ENCODE data around the gene LRRC25.
A peak's percentile ranks its signal among the peaks of the same experiment; 100 is the strongest.

The LRRC25 gene

GRCh38 chr19:18425515-18426415 is 28.3 kb upstream of the LRRC25 start:
- TF ChIP-seq POLR2AphosphoS5 (IDR thresholded peaks at IDR 0.05; ENCODE audit: low read depth, low read length) (no peak), POU2F2 (IDR thresholded peaks at IDR 0.05; ENCODE audit: low read depth, low read length) (no peak), POLR2A (IDR thresholded peaks at IDR 0.05; ENCODE audit: low read depth, low read length) (no peak), SPI1 (IDR thresholded peaks at IDR 0.05; ENCODE audit: low read depth, low read length) (no peak), PAX5 (IDR thresholded peaks at IDR 0.05; ENCODE audit: insufficient read depth, low read length, severe bottlenecking) (no peak), TAF1 (IDR thresholded peaks at IDR 0.05; ENCODE audit: low read depth, low read length) (no peak)
- FAIRE-seq (peak; percentile 20), DNase-seq (ENCODE audit: insufficient read length, low spot score) (no peak)

DNA sequence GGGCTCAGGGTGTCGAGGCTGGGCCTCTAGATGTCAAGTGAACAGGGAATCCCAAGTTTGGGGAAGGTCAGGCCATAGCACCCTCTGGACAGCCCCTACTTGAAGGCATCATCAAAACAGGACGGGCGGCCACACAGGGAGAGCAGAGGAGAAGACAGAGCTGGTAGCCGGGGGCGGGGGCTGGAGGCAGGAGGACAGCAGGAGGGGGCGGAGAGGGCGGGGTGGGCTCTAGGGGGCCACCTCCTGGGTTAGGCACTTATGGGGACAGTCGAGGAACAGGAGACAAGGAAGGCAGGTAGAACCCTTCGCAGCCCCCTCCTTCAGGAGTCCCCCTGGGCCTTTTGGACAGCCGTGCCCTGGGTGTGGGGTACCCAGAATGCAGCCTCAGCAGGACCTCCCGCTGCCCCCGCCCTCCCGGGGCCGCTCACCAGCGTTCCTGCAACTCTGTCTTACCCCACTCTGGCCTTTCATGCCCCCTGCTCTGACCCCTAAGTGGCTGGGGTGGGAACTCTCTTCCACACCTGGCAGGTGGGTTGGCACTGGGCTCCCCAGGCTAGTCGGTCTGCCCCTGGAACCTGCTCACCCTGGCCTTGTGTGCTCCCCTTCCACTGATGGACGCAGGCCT is 27.6 kb upstream of the LRRC25 start:
- no peak for DNase-seq (ENCODE audit: insufficient read length, low spot score)
- no peak for FAIRE-seq
- no peak for TF ChIP-seq POLR2AphosphoS5 (IDR thresholded peaks at IDR 0.05; ENCODE audit: low read depth, low read length)
- no peak for TF ChIP-seq POLR2A (IDR thresholded peaks at IDR 0.05; ENCODE audit: low read depth, low read length)
- TF ChIP-seq POU2F2 (IDR thresholded peaks at IDR 0.05; ENCODE audit: low read depth, low read length) = no peak
- TF ChIP-seq SPI1 (IDR thresholded peaks at IDR 0.05; ENCODE audit: low read depth, low read length) = no peak
- no peak for TF ChIP-seq PAX5 (IDR thresholded peaks at IDR 0.05; ENCODE audit: insufficient read depth, low read length, severe bottlenecking)
- no peak for TF ChIP-seq TAF1 (IDR thresholded peaks at IDR 0.05; ENCODE audit: low read depth, low read length)

- FAIRE-seq (no peak), DNase-seq (ENCODE audit: insufficient read length, low spot score) (no peak)
- TF ChIP-seq POLR2AphosphoS5 (IDR thresholded peaks at IDR 0.05; ENCODE audit: low read depth, low read length) (no peak), TAF1 (IDR thresholded peaks at IDR 0.05; ENCODE audit: low read depth, low read length) (no peak)
Measured at GRCh38 chr19:18424122-18424889, 26.9 kb upstream of the LRRC25 start.

DNA sequence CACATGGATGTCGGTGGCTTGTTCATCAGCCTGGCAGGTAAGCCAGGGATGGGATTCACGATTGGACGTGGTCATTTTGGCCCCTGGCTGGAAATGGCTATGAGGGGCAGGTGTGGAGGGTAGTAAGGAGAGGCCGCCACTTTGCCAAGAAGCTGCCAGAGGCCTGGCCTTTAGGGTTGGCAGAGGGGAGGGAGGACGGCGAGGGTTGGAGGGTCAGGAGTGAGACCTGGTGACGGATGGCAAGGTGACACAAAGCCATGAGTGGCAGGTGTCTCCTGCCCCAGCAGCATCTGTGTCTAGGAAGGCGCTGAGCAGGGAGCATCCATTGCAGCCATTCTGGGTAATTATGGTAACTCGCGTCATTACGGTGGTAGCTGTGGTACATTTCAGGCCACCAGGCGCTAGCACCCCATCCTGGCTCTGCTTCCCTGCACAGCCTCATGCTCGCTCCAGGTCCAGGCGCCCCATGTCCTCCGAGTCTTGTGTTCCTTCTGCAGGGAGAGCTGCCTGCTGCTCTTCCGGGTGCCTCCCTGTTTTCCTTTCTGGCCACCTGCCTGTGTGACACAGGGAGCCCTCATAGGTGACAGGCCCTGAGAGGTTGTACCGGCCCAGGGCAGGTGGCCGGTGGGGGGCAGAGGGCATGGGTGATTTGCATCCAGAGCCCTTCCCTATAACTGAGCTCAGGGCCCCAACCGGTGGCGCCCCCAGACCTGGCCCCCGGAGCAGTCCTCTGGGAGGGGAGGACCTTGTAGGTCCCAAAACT is 26.0 kb upstream of the LRRC25 start:
- FAIRE-seq = peak; percentile 59
- DNase-seq (ENCODE audit: insufficient read length, low spot score) = no peak
- TF ChIP-seq POLR2A (IDR thresholded peaks at IDR 0.05; ENCODE audit: low read depth, low read length) (no peak), SPI1 (IDR thresholded peaks at IDR 0.05; ENCODE audit: low read depth, low read length) (no peak), POLR2AphosphoS5 (IDR thresholded peaks at IDR 0.05; ENCODE audit: low read depth, low read length) (no peak), POU2F2 (IDR thresholded peaks at IDR 0.05; ENCODE audit: low read depth, low read length) (no peak), PAX5 (IDR thresholded peaks at IDR 0.05; ENCODE audit: insufficient read depth, low read length, severe bottlenecking) (no peak), TAF1 (IDR thresholded peaks at IDR 0.05; ENCODE audit: low read depth, low read length) (no peak)

DNA sequence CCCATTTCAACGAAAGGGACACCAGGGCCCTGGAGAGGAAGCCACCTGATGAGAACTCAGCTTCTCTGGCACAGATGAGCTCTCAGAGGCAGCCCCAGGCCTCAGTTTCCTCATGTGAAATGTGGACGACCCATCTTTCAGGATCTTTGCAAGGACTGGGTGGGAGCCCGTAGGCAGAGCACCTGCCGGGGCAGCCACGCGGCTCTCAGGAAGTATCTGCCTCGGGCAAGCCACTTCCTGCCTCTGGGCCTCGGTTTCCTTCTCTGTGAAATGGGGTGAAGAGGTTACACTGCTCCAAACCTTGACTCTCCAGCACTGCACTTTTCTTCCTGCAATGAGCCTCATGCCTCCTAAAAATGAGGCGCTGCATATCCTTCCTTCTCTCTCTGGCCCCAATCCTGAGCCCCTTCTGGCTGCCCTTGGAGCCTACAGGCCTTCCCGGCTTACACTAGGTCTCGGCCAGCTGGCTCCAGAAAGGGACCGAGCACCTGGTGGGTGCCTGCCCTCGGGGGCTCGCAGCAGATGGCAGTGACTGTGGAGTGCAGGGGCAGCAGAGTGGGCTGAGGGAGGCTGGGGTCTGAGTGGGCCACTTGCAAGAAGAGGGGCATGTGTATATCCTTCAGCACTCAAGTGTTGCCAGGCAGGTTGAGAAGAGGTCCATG is 25.2 kb upstream of the LRRC25 start:
- no peak for DNase-seq (ENCODE audit: insufficient read length, low spot score)
- TF ChIP-seq POU2F2 (IDR thresholded peaks at IDR 0.05; ENCODE audit: low read depth, low read length) (no peak), TAF1 (IDR thresholded peaks at IDR 0.05; ENCODE audit: low read depth, low read length) (no peak), PAX5 (IDR thresholded peaks at IDR 0.05; ENCODE audit: insufficient read depth, low read length, severe bottlenecking) (no peak), POLR2AphosphoS5 (IDR thresholded peaks at IDR 0.05; ENCODE audit: low read depth, low read length) (no peak), SPI1 (IDR thresholded peaks at IDR 0.05; ENCODE audit: low read depth, low read length) (no peak), POLR2A (IDR thresholded peaks at IDR 0.05; ENCODE audit: low read depth, low read length) (no peak)
- peak; percentile 26 for FAIRE-seq

- DNase-seq (ENCODE audit: insufficient read length, low spot score) (no peak), FAIRE-seq (no peak)
- no peak for TF ChIP-seq POLR2AphosphoS5 (IDR thresholded peaks at IDR 0.05; ENCODE audit: low read depth, low read length)
- no peak for TF ChIP-seq PAX5 (IDR thresholded peaks at IDR 0.05; ENCODE audit: insufficient read depth, low read length, severe bottlenecking)
- TF ChIP-seq TAF1 (IDR thresholded peaks at IDR 0.05; ENCODE audit: low read depth, low read length) = no peak
- TF ChIP-seq POLR2A (IDR thresholded peaks at IDR 0.05; ENCODE audit: low read depth, low read length) = no peak
- no peak for TF ChIP-seq SPI1 (IDR thresholded peaks at IDR 0.05; ENCODE audit: low read depth, low read length)
Measured at GRCh38 chr19:18421371-18421959, 24.0 kb upstream of the LRRC25 start.

DNA sequence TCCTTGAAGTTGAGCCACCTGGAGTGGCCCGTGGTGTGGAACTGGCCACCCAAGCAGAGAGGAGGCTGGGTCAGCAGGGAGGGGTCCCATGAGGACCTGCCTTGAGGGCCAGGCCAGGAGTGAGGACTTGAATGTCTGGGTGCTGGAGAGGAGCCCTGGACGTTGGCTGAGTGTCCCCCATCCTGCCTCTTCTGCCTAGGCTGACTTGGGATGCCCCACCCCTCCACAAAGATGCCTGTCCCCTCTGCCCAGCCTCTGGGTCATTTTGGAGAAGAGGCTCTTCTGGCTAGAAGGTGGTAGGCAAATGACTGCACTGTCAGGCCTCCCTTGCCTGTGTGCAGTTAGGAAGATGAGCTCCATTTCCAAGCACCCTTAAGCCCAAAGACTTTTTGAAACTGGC is 23.5 kb upstream of the LRRC25 start:
- no peak for DNase-seq (ENCODE audit: insufficient read length, low spot score)
- TF ChIP-seq POU2F2 (IDR thresholded peaks at IDR 0.05; ENCODE audit: low read depth, low read length) (no peak), POLR2AphosphoS5 (IDR thresholded peaks at IDR 0.05; ENCODE audit: low read depth, low read length) (no peak), SPI1 (IDR thresholded peaks at IDR 0.05; ENCODE audit: low read depth, low read length) (no peak), POLR2A (IDR thresholded peaks at IDR 0.05; ENCODE audit: low read depth, low read length) (no peak), TAF1 (IDR thresholded peaks at IDR 0.05; ENCODE audit: low read depth, low read length) (no peak), PAX5 (IDR thresholded peaks at IDR 0.05; ENCODE audit: insufficient read depth, low read length, severe bottlenecking) (no peak)
- no peak for FAIRE-seq

Measured in GM12891 (cell line).